ENCODE data around the gene SUCLA2.

DNA sequence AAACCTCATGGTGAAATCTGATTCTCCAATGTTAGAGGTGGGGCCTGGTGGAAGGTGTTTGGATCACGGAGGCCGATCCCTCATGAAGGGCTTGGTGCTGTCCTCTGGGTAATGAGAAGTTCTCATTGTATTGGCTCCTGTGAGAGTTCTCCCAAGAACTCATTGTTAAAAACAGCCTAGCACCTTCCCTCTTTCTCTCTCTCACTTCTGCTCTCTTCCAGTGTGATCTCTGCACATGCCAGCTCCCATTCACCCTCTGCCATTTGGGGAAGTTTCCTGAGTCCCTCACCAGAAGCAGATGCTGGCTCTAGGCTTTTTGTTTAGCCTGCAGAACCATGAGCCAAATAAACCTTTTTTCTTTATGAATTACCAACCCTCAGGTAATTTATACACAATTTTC lies 3.1 kb upstream of the SUCLA2 start:
- TF ChIP-seq EP300 (IDR thresholded peaks at IDR 0.05) (no peak), POLR2AphosphoS5 (IDR thresholded peaks at IDR 0.05) (no peak), POLR2A (IDR thresholded peaks at IDR 0.05) (no peak)
- TF ChIP-seq, protein P1, sequence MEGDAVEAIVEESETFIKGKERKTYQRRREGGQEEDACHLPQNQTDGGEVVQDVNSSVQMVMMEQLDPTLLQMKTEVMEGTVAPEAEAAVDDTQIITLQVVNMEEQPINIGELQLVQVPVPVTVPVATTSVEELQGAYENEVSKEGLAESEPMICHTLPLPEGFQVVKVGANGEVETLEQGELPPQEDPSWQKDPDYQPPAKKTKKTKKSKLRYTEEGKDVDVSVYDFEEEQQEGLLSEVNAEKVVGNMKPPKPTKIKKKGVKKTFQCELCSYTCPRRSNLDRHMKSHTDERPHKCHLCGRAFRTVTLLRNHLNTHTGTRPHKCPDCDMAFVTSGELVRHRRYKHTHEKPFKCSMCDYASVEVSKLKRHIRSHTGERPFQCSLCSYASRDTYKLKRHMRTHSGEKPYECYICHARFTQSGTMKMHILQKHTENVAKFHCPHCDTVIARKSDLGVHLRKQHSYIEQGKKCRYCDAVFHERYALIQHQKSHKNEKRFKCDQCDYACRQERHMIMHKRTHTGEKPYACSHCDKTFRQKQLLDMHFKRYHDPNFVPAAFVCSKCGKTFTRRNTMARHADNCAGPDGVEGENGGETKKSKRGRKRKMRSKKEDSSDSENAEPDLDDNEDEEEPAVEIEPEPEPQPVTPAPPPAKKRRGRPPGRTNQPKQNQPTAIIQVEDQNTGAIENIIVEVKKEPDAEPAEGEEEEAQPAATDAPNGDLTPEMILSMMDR (IDR thresholded peaks at IDR 0.05): no peak
